CD4-positive, alpha-beta T cell treated with Interleukin-17A for 1 hour (primary cell): ENCODE data around the gene CFAP46.
"Not testable (repeated sequence)": the region's sequence is repeated elsewhere in the genome, so short reads cannot be mapped to it uniquely, and the experiment has no call there.

Experiments
- DNase-seq: peaks from one replicate; pipeline ENCODE4 v3.0.0-alpha.2; 2020

CFAP46 gene

DNA sequence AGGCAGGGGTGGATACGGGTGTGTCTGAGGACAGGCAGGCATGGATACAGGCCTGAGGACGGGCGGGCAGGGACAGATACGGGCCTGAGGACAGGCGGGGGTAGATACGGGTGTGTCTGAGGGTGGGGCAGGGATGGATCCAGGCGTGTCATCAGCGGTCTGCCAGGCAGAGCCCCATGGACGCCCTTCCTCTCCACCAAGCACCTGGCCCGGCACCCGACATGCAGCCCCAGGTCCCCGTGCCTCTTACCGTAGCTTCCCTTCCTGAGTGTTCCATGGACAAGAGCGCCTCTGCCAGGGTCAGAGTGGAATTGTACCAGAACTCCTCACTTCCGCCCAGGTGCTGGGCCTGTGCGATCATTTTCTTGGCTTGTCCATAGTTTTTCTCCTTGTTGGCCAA is 81.8 kb downstream of the CFAP46 start:
- DNase-seq = no peak

DNA sequence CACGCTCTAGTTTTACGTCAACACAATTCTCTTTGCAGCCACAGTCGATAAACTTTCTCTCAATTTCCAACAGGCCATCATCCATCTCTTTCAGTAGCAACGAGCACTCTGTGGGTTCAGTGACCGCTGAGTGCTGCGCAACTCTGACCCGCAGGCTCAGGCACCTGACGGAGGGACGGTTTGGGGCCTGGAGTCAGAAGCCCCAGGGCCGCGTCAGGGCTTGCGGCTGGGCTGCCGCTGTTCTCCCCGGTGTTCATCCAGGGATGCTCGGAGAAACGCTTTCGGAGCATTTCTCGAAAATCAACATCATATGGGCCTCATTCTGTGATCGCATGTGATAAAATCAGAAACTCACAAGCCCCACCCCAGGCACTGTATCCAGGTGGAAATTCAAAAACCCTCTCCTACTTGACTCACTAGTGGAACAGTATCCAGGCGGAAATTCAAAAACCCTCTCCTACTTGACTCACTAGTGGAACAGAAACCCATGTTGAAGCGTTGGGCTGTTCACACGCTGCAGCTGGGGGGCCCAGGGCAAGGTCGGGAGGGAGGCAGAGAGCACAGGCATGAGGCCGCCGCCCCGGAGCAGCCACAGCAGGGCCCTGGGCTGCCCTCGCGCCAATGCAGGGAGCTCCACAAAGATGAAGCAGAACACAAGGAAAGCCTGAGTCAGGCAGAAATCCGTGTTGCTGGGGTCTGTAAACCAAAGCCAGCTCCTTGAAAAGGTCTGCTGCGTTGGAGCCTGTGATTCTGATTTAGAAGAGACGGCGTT is 83.1 kb downstream of the CFAP46 start:
- DNase-seq = no peak

DNA sequence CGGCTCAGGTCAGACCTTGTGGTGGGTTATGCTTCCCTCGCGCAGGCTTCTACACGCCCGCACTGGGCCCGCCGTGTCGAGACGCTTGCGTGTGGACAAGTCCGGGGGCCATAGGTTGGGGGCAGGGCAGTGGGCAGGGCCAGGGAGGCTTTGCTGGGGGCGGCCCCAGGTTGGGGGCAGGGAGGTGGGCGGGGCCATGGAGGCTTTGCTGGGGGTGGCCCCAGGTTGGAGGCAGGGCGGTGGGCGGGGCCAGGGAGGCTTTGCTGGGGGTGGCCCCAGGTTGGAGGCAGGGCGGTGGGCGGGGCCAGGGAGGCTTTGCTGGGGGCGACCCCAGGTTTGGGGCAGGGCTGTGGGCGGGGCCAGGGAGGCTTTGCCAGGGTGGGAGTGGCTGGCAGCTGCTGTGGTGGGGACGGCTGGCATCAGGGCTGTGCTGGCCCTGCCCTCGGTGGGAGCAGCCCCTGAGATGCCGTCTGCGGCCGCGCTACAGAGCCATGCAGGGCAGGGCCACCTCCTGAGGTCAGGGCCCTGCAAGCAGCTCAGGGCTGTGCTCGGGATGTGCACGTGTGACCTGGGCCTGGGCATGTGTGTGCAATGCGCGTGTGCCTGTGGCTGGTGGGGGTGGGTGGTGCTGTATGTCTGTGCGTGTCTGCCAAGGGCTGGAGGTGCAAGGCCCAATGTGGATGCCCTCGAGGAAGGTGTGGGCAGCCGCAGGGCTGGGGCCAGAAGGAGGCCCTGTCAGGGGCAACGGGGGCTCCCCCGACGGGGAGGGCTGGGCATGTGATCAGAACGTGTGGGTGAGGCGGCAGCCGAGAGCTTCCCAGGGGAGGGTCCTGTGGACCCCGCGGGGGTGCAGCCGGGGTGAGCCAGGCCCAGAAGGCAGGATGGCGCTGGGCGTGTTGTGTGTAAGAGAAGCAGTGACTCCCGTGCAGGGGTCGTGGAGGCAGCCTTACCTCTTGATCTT is 84.0 kb downstream of the CFAP46 start:
- DNase-seq = no peak

DNA sequence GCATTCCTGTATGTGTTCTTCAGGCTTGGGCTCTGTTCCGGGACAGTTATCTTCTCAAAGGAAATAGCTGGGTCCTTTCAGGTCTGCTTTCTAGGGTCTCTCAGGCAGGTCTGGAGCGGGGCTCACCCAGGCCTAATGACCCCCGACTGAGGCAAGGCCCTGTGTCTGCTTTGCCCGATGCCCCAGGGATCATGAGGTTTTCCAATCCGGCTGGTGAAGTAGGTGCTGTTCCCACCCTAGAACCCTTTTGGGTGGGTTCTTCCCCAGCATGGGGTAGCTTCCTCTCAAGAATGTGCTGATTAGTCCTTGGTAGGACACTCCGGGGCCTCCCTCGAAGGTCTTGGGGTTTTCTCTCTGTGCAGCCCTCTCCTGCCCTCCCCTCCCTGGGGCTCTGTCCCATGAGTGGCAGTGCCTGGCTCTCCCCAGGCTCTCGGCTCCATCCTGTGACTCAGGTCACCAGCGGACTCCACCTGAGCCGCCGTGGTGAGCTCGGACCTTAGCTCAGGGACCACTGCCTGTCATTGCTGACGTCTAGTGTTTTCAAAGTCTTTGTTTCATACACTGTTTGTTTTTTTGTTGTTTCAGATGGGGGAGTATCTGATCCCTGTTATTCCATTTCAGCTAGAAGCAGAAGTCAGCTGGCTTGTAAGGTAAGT is 85.4 kb downstream of the CFAP46 start:
- DNase-seq = no peak

DNA sequence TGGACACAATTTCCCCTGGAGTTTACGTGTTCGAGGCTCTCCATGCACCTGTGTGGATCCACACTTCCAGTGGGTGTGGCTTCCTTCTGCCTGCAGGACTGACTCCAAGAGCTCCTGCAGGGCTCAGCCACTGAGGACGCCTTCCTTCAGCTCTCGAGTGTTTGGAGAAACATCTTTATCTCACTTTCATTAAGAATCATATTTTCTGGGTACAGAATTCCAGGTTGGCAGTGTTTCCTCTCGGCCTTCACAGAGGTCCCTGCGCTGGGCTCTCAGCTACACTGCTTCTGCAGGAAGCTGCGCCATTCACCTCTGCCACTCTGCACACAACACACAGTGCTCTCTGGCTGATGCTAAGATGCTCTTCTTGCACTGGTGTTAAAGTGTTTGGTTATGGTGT is 86.5 kb downstream of the CFAP46 start:
- DNase-seq = no peak

DNA sequence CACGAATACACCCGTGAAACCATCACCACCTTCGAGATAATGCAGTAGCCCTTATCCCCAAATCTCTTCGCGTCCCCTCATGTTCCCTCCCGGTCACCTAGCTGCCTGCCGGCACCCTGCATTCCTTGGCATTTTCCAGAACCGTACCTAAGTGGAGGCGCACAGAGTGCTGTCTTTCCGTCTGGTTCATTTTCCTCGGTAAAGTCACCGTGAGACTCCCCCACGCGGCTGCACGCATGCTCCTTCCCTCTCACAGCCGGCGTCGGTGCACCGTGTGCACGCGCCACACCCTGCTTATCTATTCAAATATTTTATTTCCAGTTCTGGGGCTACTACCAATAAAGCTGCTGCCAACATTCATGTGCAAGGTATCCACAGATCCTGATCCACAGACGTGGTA is 90.9 kb downstream of the CFAP46 start:
- DNase-seq = no peak

DNA sequence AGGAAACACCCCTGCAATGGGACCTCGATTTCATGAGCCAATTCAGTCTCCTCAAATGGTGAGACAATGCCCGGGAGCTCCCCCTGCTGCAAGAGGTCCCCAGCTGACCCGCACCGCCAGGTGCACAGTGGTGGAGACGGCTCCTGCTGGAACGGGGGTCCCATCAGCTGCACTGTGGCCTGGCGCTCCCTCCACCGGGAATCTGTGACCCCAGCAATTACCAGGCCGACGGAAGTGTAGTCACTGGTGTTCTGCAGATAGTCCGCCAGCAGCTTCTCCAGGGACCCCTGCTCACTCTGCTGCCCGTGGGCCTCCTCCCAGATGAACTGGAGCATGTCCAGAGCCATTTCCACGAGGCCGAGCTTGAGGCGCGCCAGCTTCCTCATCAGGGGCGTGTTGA is 91.5 kb downstream of the CFAP46 start:
- DNase-seq = no peak

DNA sequence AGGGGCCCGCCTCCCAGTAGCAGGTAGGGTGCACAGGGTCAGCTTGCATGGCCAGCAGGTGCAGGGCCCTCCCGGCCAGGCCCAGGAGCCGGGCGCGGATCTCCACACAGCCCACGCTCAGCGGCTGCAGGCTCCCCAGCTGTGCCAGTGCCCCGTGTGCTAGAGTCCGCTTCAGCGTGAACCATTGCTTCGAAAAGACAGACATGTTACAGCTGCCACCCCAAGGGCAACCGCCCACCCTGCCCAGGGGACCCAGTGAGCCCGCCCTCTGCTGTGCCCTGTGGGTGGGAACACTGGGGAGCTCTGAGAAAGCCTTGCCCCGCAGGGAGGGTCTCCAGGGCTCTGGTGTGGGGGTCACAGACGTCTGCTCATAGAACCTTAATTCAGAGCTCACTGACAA is 92.1 kb downstream of the CFAP46 start:
- DNase-seq = no peak

DNA sequence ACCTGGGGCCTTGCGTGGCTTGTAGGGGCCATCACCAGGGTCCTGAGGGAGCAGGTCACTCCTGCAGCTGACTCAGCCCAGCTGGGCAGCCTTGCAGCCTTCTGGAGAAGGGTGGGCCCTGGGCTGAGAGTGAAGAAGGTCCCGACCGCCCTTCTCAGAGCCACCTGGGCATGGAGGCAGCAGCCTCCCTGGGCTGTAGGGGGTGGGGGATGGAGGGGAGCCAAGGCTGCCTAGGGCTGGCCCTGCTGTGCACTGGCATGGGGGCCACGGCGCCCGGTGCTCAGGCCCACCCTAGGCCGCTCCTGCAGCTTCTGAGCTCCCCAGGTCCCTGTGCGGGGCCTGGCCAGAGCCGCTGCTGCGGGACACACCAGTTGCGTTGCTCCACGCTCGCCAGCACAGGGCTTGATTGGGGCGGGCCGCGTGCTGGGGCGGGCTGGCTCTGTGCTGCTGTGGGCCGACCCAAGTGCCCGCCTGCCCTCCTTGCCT is 92.8 kb downstream of the CFAP46 start:
- DNase-seq = no peak

DNA sequence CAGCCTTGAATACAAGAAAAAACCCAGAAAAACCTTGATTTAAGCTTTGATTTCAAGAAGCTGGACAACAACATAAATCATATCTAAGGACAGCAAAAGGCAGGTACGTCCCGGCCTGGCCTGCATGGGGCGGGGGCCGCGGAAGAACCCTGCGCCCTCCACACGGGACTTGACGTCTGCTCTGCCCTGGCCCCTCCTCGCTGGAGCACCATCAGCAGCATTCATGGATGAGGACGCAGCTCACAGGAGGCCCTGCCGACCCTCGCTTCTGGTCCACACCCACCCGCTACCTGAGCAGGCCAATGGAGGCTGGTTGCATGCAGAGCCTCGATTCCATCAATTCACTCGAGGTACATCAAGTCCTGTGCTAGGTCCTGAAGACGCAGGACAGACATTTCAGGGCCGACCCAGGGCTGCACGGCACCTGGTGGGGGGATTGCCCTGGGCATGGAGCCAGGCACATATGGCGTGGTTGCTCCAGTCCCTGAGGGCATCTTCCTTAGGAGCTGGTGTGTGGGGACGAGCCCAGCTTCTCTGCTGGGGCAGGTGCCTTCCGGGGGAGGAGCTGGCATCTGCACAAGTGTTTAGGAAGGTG is 93.3 kb downstream of the CFAP46 start:
- no peak for DNase-seq

DNA sequence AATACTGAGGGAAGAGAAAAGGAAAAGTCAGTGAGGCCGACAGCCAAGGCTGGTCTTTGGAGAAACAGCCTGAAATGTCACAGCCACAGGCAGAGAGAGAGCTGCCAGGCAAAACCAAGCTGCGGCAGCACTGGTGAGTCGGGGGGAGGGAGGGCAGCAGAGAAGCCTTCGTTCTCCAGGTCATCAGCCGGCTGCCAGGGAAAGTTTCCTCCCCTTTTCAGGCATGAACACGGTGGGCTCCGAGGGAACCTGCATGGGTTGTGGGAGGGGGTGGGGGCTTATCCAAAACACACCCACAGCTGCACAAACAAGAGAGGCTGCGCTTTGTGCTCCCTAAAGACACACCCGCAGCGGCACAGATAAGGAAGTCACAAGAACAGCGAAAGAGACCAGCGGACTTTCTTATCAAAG is 94.1 kb downstream of the CFAP46 start:
- DNase-seq = no peak

DNA sequence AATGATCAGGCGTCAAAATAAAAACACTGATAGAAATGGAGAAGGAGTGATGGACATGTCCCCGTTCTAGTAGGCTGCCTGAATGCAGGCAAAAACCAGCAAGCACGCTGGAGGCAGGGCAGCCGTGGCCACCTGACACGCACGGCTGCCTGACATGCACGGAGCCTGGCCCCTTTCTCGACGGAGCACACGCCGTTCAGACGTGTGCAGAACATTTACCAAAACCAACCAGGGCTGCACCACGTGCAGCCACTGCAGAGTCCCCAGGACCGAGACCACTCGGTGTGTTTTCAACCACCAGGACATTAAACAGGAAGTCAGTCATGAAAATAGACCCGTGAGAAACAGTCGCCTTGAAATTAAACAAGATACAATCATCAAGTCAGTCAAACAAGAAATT is 94.5 kb downstream of the CFAP46 start:
- DNase-seq = no peak

DNA sequence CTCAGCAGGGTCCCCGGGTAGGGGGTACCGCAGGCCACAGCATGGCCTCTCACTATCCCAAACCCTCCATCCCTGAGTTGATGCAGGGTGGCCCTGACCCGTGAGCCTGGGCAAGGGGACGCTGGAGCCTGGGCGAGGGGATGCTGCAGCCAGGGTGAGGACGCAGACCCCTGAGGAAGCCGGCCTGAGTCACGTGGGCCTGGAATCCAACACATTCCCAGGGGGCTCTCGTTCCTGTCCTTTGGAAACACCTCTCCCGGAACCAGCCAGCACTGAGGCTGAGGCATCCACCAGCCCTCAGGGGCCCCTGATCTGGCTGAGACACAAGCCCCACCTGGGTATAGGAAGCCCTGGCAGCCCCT is 95.0 kb downstream of the CFAP46 start:
- no peak for DNase-seq

DNA sequence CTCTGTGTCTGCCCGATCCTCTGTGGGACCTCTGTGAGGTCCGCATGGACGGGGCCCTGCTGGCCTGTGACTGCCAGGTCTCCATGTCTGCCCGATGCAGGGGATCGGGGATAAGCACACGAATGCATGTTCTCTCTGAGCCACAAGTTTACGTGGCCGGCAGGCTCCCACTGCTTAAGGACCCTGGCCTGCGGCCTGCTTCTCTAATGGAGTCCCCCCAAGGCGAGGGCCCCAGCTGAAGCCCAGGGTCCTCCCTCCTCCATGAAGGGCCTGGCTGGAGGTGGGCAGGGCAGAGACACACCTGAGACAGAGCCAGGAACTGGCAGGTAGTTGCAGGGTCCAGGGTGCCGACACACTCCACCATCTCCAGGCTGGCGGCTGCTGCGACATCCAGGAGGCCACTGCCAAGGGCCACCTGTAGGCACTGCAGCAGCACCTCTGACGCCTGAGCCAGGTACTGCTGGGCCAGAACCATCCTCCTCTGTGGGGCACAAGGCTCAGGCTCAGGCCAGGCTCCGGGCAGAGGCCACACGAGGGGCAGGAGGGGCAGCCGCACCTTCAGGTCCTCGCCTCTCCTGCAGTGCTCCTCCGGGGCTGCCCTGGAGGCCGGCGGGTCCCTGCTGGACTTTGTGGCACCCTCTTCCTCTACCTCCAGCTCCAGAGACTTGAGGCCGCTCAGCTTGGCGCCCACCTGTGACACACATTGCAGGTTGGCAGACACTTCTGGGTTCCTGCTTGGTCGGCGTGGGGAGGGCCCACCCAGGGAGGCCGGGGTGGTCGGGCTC is 95.5 kb downstream of the CFAP46 start:
- DNase-seq = no peak

DNA sequence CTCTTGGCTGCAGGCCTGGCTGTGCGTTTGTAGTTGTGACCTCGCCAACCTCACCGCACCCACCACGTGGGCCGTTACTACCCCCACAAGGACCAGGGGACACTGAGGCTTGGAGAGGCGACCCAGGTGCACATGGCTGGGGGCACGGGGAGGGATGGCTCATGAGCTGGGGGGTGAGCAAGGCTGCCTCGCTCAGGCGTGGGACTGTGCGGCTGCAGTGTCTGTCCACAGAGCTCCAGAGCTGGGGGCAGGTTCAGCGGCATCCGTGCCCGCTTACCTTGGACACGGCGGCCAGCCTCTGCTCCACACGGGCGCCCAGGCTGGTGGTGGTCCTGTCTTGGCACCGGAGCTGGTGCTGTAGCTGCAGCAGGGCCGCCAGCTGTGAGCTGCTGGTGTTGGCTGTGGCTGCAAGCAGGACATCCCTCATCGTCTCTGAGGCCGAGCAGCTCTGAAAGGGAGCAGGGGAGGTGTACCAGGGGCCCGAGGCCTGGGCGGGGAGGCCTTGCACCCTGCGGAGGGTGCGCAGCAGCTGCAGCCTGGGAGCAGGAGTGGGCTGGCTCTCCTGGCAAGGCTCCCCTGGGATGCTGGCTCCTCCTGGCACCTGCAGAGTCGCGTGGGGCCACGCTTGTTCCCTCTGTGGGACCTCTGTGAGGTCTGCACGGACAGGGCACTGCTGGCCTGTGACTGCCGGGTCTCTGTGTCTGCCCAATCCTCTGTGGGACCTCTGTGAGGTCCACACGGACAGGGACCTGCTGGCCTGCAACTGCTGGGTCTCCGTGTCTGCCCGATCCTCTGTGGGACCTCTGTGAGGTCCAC is 96.4 kb downstream of the CFAP46 start:
- no peak for DNase-seq

DNA sequence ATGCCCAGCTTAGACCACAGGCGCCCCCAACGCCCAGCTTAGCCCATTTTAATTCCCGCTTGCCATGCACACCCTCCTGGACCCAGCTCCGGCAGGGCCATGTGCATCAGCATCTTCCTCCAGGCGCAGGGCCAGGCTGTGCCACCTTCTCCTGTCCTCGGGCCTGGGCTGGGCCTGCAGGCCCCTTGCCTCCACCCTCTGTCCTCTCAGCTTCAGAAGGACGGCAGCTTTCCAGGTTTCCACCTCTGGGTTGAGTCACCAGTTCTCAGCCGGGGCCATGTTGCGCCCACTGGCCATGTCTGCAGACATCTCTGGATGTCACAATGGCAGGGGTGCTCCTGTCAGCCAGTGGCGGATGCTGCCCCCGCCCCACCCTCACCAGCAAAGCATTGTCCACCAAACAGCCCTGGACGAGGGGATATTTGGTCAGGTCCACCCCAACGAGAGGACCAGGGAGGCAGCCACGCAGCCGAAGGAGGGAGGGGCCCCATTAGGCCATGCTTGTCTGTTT is 97.3 kb downstream of the CFAP46 start:
- no peak for DNase-seq

DNA sequence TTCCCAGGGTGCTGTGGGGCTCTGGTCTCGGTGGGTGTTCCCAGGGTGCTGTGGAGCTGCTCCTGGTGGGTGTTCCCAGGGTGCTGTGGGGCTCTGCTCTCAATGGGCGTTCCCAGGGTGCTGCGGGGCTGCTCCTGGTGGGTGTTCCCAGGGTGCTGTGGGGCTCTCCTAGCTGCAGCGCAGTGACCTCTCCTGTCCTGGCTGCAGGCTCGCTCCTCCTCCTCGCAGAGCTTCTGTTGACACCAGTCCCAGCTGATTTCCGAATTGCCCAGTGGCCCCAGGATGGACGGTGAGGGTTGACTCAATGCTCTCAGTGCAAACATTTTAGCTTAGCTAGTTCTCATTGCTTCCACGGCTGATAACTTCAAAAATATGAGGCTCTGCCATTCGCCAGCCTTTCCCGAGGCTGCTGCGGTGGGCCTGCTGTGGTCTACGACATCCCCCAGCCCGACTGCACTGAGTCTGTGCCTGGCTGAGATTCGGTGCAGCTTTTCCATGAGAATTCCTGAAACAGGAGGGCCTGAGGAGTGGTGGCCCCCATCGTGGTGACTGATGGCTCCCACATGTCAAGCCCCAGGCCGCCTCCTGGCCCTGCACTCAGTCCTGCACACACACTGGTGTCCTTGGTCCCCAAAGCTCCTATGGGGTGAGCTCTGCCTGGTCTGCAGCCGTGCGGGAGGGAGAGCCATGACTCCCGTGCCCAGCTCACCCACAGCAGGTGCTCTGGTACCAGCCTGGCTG is 98.1 kb downstream of the CFAP46 start:
- no peak for DNase-seq

DNA sequence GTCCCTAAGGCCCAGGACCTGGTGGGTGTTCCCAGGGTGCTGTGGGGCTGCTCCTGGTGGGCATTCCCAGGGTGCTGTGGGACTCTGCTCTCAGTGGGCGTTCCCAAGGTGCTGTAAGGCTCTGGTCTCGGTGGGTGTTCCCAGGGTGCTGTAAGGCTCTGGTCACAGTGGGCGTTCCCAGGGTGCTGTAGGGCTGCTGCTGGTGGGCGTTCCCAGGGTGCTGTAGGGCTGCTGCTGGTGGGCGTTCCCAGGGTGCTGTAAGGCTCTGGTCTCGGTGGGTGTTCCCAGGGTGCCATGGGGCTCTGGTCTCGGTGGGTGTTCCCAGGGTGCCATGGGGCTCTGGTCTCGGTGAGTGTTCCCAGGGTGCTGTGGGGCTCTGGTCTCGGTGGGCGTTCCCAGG is 99.1 kb downstream of the CFAP46 start:
- DNase-seq = not testable (repeated sequence)

DNA sequence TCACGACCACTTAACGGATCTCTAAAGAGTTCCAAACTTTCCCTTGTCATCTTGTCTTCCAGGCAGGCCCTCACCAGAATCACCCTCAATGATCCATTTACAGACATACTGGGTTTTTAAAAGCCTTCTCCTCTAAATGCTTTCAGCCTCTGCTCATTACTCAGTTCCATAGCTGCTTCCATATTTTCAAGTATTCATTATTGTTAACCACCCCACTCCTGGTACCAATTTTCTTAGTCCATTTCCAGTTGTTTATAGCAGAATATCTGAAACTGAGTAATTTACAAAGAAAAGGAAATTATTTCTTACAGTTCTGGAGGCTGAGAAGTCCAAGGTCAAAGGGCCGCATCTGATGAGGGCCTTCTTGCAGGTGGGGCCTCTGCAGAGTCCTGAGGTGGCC is 100.0 kb downstream of the CFAP46 start:
- DNase-seq = no peak

DNA sequence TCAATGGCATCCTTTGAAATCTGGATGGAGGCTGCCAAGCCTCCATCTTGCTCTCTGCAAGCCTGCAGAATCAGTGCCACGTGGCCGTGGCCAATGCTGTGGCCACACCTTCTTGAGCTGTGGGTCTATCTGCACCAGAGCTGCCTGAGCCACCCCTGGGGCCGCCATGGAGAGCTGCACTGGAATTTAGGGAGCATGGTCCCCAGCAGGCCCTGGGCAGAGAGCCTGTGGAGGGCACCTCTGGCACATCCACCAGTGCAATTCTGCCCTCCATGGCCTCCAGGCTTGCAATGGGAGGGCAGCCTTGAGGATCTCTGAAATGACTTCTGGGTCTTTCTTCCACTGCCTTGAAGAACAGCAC is 100.8 kb downstream of the CFAP46 start:
- no peak for DNase-seq
